Glutamatergic neuron (in vitro differentiated cells): ENCODE measurements around the gene TAAR8. TPM values are rescaled to one million over a fixed set of nuclear protein-coding genes. Genes with fewer than 3 reads are reported as not detected.

Source experiments
- DNase-seq: peaks from one replicate; pipeline ENCODE4 v3.0.0; 2022
- H3K27ac Mint-ChIP-seq: one replicate; pipeline ENCODE4 v1.8.0; 2020; ENCODE audit warnings: mild to moderate bottlenecking, mixed read lengths, inconsistent platforms; ENCODE audit not compliant: unreplicated experiment
- H3K27me3 Mint-ChIP-seq: one replicate; pipeline ENCODE4 v1.8.0; 2020; ENCODE audit warnings: mild to moderate bottlenecking, moderate library complexity, mixed read lengths, inconsistent platforms; ENCODE audit not compliant: unreplicated experiment
- H3K36me3 Mint-ChIP-seq: one replicate; pipeline ENCODE4 v1.8.0; 2020; ENCODE audit warnings: mild to moderate bottlenecking, mixed read lengths, inconsistent platforms; ENCODE audit not compliant: unreplicated experiment
- H3K4me1 Mint-ChIP-seq: one replicate; pipeline ENCODE4 v1.8.0; 2020; ENCODE audit warnings: mild to moderate bottlenecking, low read depth, mixed read lengths, inconsistent platforms; ENCODE audit not compliant: unreplicated experiment
- H3K4me3 Mint-ChIP-seq: one replicate; pipeline ENCODE4 v1.8.0; 2020; ENCODE audit warnings: mild to moderate bottlenecking, mixed read lengths, inconsistent platforms; ENCODE audit not compliant: unreplicated experiment
- H3K9me3 Mint-ChIP-seq: one replicate; pipeline ENCODE4 v1.8.0; 2020; ENCODE audit warnings: mild to moderate bottlenecking, moderate library complexity, mixed read lengths, inconsistent platforms; ENCODE audit not compliant: unreplicated experiment
- CTCF ChIP-seq: fragments of 200-600 bp; sonication (generic); IDR thresholded peaks from one replicate; pipeline ENCODE4 v1.5.0; 2021; ENCODE audit not compliant: partially characterized antibody, unreplicated experiment
- total RNA-seq: library from RNA; stranded (reverse); fragmentation: NEBNext Ultra II Directional; extraction: Animal tissue kit (Norgen Biotek cat#: 25700); gene quantifications from one replicate; pipeline ENCODE4 v1.2.1, GENCODE V29; 2021; ENCODE audit not compliant: unreplicated experiment

Gene TAAR8
- total RNA-seq, 1 donor from 2014 or later: not detected

- no peaks in the 10 kb centered on the region for H3K4me1 Mint-ChIP-seq
- TF ChIP-seq CTCF: no peak
- H3K27ac Mint-ChIP-seq: no peak overlapping the region
- H3K27me3 Mint-ChIP-seq: no peaks in the 10 kb centered on the region
- H3K9me3 Mint-ChIP-seq: no peaks in the 10 kb centered on the region
- no peak overlapping the region for H3K4me3 Mint-ChIP-seq
- DNase-seq: no peak
- no peaks in the 10 kb centered on the region for H3K36me3 Mint-ChIP-seq
Observed at GRCh38 chr6:132566404-132566803, 13.9 kb downstream of the TAAR8 start.

- H3K4me1 Mint-ChIP-seq: no peaks in the 10 kb centered on the region
- H3K36me3 Mint-ChIP-seq: no peaks in the 10 kb centered on the region
- TF ChIP-seq CTCF: no peak
- no peaks in the 10 kb centered on the region for H3K9me3 Mint-ChIP-seq
- H3K4me3 Mint-ChIP-seq: no peak overlapping the region
- no peak overlapping the region for H3K27ac Mint-ChIP-seq
- DNase-seq: no peak
- no peaks in the 10 kb centered on the region for H3K27me3 Mint-ChIP-seq
Observed at GRCh38 chr6:132567566-132567965, 15.1 kb downstream of the TAAR8 start.

- Mint-ChIP-seq H3K36me3 (no peaks in the 10 kb centered on the region), H3K4me1 (no peaks in the 10 kb centered on the region), H3K27ac (no peak overlapping the region), H3K27me3 (no peaks in the 10 kb centered on the region), H3K4me3 (no peak overlapping the region), H3K9me3 (no peaks in the 10 kb centered on the region)
- DNase-seq: no peak
- no peak for TF ChIP-seq CTCF
Observed at GRCh38 chr6:132568611-132569010, 16.1 kb downstream of the TAAR8 start.

- Mint-ChIP-seq H3K9me3 (no peaks in the 10 kb centered on the region), H3K4me1 (no peaks in the 10 kb centered on the region), H3K36me3 (no peaks in the 10 kb centered on the region), H3K27ac (no peak overlapping the region), H3K27me3 (no peaks in the 10 kb centered on the region), H3K4me3 (no peak overlapping the region)
- TF ChIP-seq CTCF: no peak
- DNase-seq: no peak
Observed at GRCh38 chr6:132569170-132569569, 16.7 kb downstream of the TAAR8 start.

- TF ChIP-seq CTCF: no peak
- Mint-ChIP-seq H3K9me3 (no peaks in the 10 kb centered on the region), H3K27me3 (no peaks in the 10 kb centered on the region), H3K4me1 (no peaks in the 10 kb centered on the region), H3K36me3 (no peaks in the 10 kb centered on the region), H3K4me3 (no peak within 1 kb of the TSS), H3K27ac (no peak within 1 kb of the TSS)
- DNase-seq: no peak
Observed at GRCh38 chr6:132570221-132570777, 17.8 kb downstream of the TAAR8 start, which contains the start of gene TAAR6. Gene TAAR6 (plus strand): TSS chr6:132570322. CDS start chr6:132570322, 0 bp downstream.
